Choroid plexus epithelial cell (primary cell): ENCODE results near the gene LSP1.

Experiments used
- DNase-seq: peaks from one replicate; pipeline ENCODE4 v3.0.0-alpha.2; 2010; ENCODE audit warnings: low read depth
- H3K4me3 ChIP-seq: 2 replicates; pipeline ENCODE4 v1.5.1; 2011; ENCODE audit warnings: low read depth, mild to moderate bottlenecking, control low read depth, low read length, moderate library complexity
- TF ChIP-seq, protein P1 (sequence below): conservative IDR thresholded peaks from 2 replicates; pipeline ENCODE4 v1.5.1; 2011; ENCODE audit warnings: low read depth, mild to moderate bottlenecking, control low read depth, inconsistent platforms, low read length, moderate library complexity

The LSP1 gene

DNA sequence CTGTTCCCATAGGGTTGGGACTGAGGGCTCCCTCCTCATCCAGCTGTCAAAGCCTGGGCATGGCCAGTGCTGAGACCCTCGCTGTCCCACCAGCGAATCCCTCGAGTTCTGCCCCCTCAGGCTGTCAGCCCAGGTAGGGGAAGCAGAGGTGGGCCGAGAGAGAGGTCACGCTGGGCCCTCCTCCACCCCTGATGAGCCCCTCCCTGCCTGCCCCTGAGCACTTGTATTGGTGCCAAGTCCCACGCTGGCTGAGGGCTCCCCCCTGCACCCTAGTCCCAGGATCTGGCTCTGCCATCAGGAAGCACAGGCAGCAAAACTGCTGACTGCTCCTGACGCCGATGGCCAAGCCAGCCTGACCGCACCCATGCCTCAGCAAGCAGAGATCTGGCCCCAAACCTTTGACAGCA is 35.5 kb downstream of the LSP1 start:
- H3K4me3 ChIP-seq = no peak overlapping the region
- TF ChIP-seq, protein P1, sequence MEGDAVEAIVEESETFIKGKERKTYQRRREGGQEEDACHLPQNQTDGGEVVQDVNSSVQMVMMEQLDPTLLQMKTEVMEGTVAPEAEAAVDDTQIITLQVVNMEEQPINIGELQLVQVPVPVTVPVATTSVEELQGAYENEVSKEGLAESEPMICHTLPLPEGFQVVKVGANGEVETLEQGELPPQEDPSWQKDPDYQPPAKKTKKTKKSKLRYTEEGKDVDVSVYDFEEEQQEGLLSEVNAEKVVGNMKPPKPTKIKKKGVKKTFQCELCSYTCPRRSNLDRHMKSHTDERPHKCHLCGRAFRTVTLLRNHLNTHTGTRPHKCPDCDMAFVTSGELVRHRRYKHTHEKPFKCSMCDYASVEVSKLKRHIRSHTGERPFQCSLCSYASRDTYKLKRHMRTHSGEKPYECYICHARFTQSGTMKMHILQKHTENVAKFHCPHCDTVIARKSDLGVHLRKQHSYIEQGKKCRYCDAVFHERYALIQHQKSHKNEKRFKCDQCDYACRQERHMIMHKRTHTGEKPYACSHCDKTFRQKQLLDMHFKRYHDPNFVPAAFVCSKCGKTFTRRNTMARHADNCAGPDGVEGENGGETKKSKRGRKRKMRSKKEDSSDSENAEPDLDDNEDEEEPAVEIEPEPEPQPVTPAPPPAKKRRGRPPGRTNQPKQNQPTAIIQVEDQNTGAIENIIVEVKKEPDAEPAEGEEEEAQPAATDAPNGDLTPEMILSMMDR = no peak
- DNase-seq = no peak

DNA sequence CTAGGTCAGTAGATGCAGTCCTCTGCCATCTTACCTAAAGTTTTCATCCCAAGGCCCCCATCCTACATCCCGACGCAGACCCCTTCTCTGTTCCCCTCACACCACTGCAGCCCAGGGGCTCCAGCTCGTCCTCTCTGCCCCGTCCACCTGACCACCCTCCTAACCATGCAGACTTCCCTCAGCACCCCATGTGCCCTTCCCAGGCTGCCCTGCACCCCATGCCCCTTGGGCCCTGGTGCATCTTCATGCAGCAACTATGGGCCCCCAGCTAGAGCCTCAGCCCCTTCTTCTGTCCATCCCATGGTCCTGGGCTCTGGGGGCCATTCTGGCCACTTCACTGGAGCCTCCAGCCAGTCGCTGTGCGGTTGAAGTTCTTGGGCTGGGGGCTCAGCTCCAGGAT is 35.9 kb downstream of the LSP1 start:
- no peak for DNase-seq
- TF ChIP-seq, protein P1 = no peak
- no peak overlapping the region for H3K4me3 ChIP-seq

DNA sequence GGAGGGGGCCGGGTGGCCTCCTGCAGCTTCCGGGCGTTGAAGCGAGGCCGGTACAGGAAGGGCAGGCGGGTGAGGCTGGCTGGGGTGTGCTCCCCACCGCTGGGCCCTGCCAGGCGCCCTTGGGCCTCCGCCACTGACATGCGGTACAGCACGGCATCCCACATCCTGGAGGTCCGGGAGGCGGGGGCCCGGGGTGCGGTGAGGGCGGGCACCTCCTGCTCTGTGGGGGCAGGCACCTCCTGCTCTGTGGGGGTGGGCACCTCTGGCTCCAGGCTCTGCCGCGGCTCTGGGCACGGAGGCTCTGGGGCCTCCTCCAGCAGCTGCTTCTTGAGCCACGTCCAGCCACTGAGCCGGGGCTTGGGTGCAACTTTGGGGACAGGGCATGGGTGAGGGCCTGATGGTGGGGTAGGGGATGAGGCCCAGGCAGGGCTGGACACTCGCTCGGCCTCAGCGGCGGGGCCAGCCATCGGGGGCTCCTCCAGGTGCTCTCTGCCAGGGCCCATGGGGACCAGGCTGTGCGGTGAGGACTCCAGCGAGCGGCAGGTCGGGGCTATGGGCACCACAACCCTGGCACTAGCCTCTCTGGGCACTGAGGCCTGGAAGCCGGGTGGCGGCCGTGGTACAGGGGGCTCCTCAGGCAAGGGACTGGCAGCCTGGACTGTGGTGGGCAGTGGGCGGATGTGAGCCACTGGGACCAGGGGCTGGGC is 36.5 kb downstream of the LSP1 start:
- no peak overlapping the region for H3K4me3 ChIP-seq
- DNase-seq = no peak
- TF ChIP-seq, protein P1 = no peak

DNA sequence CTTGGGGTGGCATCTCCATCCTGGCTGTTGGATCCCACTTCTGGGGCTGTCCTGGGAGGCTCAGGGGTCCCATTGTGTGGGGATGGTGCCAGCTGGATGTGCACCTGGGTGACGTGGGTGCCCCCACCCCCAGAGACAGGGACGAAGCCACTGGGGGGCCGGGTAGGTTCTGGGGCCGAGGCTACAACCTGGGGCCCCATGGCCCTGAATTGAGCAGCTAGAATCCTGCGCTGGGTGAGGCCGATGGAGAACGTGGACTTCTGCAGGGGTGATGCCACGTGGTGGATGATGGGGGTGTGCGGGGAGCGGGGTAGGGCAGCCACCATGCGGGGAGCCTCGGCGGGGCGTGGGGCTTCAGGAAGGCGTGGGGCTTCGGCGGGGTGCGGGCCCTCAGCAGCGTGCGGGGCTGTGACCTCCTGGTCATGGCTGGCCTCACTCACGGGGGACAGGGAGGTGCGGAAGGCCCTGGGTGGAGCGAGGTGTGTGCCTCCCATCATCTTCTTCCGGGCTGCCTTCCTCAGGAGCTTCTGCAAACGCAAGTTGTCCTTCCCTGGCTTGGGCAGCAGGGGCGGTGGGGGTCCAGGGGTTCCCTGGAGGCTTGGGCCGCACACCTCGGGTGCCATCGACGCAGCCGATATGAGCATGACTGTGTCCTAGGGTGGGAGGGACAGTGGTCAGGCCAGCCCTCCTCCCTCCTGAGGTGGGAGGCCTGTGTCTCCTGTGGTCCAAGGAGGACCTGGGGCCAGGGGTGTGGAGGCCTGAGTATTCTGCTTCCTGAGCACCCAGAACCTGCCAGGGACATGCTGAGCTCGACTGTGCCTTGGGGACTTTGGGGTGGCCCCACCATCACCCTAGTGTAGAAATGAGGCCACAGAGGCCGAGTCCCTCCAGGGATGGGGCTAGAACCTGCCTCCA is 37.3 kb downstream of the LSP1 start:
- no peak for DNase-seq
- TF ChIP-seq, protein P1 = no peak
- H3K4me3 ChIP-seq = no peak overlapping the region

DNA sequence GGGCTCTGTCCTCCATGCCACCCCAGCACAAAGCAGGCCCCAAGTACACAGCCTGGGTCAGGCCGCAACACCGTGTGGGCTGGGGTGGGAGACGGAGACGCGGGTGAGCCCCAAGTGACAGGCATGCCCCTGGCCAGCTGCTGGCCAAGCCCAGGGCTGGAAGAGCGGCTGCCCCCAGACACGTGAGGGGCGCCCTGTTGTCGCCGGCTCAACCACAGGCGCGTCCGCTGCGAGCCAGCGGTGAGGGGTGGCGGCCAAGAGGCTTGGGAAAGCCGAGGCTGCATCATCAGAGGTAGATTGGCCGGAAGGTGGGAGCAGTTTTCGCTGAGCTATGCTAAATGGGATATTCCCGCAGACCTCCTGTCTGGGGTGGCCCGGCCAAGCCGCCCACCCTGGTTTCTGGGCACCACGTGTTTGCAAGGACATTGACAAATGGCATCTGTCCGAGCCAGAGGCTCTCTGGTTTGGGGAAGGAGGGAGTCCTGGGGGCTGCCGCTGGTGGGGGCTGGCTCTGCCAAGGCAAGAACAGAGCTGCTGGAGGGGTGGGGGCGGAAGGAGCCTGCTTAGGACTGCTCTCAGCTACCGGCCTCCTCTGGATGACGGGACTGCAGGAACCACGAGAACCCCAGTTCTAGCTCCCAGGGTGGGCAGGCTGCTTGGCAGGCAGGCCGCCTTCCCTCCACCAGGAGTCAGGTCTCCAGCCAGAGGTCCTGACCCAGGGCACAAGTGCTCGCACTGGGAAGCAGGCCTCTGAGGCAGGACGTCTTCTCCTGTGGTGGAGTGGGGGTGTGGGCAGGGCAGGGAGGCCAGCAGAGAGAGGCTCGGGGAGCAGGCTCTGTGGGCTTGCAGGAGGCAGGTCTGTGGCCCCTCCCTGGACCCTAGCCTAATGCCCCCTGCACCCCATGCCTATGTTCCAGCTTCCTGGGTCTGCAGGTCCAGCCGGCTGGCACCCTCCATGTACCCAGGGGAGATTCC is 38.3 kb downstream of the LSP1 start:
- no peak for DNase-seq
- H3K4me3 ChIP-seq = no peak overlapping the region
- TF ChIP-seq, protein P1 = no peak

DNA sequence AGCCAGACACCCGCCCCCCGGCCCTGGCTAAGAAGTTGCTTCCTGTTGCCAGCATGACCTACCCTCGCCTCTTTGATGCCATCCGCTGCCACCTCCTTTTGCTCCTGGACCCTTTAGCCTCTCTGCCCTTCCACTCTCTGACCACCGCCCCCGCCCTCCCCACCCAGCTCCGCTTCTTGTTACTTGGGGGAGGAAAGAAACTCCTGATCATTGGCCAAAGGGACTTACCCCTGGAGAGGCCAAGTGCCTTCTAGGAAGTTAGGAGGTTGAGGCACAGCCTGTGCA is 38.9 kb downstream of the LSP1 start, which contains the start of gene PRR33:
TSS of gene PRR33 (minus strand) at position 65 of the 285 bp plus-strand sequence. CDS start 1,311 bp downstream, outside the sequence.
- TF ChIP-seq, protein P1 = no peak
- H3K4me3 ChIP-seq = no peak within 1 kb of the TSS
- no peak for DNase-seq
